ENCODE data around the gene EFNA1. TPM values are rescaled to one million over a fixed set of nuclear protein-coding genes. Genes with fewer than 3 reads are reported as not detected.

EFNA1 gene
- total RNA-seq, 1 donor from 2014 or later, result 178 TPM

GRCh38 chr1:155131856-155132255 is 4.2 kb downstream of the EFNA1 start:
- no peak for TF ChIP-seq CTCF (IDR thresholded peaks at IDR 0.05)
- Histone ChIP-seq H3K27me3 (peaks cover 9% of the 10 kb centered on the region), H3K27ac (peak overlapping the region; percentile 52), H3K4me3 (peak overlapping the region; percentile 64), H3K9me3 (no peaks in the 10 kb centered on the region), H3K36me3 (peaks cover 32% of the 10 kb centered on the region), H3K4me1 (peaks cover 37% of the 10 kb centered on the region)
- intact Hi-C loops (cut with DNase I), result no loop called here
- ATAC-seq, result no peak
- DNase-seq, result no peak

DNA sequence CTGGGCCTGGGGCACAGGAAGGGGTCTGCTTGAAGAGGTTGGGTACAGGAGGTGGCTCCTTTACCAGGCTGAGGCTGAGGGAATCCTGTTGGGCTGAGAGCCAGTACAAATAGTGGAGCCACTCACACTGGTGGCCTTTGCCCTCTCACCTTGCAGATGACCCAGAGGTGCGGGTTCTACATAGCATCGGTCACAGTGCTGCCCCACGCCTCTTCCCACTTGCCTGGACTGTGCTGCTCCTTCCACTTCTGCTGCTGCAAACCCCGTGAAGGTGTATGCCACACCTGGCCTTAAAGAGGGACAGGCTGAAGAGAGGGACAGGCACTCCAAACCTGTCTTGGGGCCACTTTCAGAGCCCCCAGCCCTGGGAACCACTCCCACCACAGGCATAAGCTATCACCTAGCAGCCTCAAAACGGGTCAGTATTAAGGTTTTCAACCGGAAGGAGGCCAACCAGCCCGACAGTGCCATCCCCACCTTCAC is 6.2 kb downstream of the EFNA1 start:
- ATAC-seq (no peak), DNase-seq (no peak)
- peaks cover 47% of the 10 kb centered on the region for H3K36me3 ChIP-seq
- no peak for TF ChIP-seq CTCF (IDR thresholded peaks at IDR 0.05)
- no peaks in the 10 kb centered on the region for H3K9me3 ChIP-seq
- peaks cover 39% of the 10 kb centered on the region for H3K4me1 ChIP-seq
- H3K4me3 ChIP-seq, result peak overlapping the region; percentile 60
- intact Hi-C loops (cut with DNase I), result no loop called here
- peak overlapping the region; percentile 91 for H3K27ac ChIP-seq
- H3K27me3 ChIP-seq, result peaks cover 3% of the 10 kb centered on the region

- peak overlapping the region; percentile 60 for H3K4me3 ChIP-seq
- H3K27me3 ChIP-seq, result peaks cover 3% of the 10 kb centered on the region
- no peak for DNase-seq
- H3K27ac ChIP-seq, result peak overlapping the region; percentile 91
- no peak for TF ChIP-seq CTCF (IDR thresholded peaks at IDR 0.05)
- H3K9me3 ChIP-seq, result no peaks in the 10 kb centered on the region
- H3K36me3 ChIP-seq, result peaks cover 47% of the 10 kb centered on the region
- intact Hi-C loops (cut with DNase I), result no loop called here
- no peak for ATAC-seq
- H3K4me1 ChIP-seq, result peaks cover 40% of the 10 kb centered on the region
Measured at GRCh38 chr1:155134322-155134721, 6.6 kb downstream of the EFNA1 start.

- peak; percentile 95 for DNase-seq
- no peak for TF ChIP-seq CTCF (IDR thresholded peaks at IDR 0.05)
- Histone ChIP-seq H3K4me3 (peak overlapping the region; percentile 60), H3K4me1 (peaks cover 45% of the 10 kb centered on the region), H3K9me3 (no peaks in the 10 kb centered on the region), H3K36me3 (peaks cover 47% of the 10 kb centered on the region), H3K27ac (peak overlapping the region; percentile 91), H3K27me3 (peaks cover 1% of the 10 kb centered on the region)
- peak; percentile 82 for ATAC-seq
- intact Hi-C loops (cut with DNase I), result no loop called here
Measured at GRCh38 chr1:155134880-155135414, 7.3 kb downstream of the EFNA1 start.

DNA sequence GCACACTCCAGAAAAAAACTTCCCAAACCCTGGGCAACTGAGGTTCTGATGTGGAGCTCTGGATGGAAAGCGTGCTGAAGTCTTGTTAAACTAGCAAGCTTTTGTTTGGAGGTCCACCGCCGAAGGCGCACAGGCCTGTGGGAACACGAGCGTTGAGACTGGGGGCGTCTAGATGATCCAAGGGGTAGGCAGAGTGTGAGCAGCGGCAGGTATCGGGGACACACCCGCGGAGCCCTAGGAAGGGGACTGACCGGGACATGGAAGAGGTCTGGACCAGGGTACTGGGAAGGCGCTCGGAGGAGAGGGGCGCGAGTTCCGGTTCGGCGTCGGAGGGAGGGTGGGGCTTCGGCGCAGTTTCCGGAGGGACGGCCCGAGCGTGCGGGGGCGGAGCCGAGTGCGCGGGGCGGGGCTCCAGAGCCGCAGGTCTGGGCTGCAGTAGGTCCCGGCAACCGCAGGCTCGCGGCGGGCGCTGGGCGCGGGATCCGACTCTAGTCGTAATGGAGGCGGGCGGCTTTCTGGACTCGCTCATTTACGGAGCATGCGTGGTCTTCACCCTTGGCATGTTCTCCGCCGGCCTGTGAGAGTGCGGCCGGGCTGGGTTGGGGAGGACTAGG is 7.8 kb downstream of the EFNA1 start, which contains the start of gene SLC50A1:
SLC50A1 (plus strand) TSS at position 438 of the 614 bp plus-strand sequence; CDS start at position 498, 60 bp downstream.
- Histone ChIP-seq H3K9me3 (no peaks in the 10 kb centered on the region), H3K36me3 (peaks cover 47% of the 10 kb centered on the region), H3K4me3 (peak within 1 kb of the TSS; percentile 60), H3K4me1 (peaks cover 45% of the 10 kb centered on the region), H3K27me3 (no peaks in the 10 kb centered on the region), H3K27ac (peak within 1 kb of the TSS; percentile 91)
- peak; percentile 91 for ATAC-seq
- intact Hi-C loops (cut with DNase I), result no loop called here
- DNase-seq, result peak; percentile 98
- TF ChIP-seq CTCF (IDR thresholded peaks at IDR 0.05), result peak; percentile 30

Data from upper lobe of right lung (tissue), 1 donor.